Measurements from ENCODE around the gene JAG1. TPM values are rescaled to one million over a fixed set of nuclear protein-coding genes. Genes with fewer than 3 reads are reported as not detected.

The JAG1 gene
- total RNA-seq, 2 donors from 2014 or later = 41.2 to 55.7 TPM

GRCh38 chr20:10659651-10660601 is 13.9 kb downstream of the JAG1 start:
- DNase-seq = peak in 1 of 4 donors; percentile 23
- no peaks in the 10 kb centered on the region for H3K9me3 ChIP-seq
- 50 to 52% methylated on average over 9 to 12 of the region's 12 CpGs for WGBS, 2 donors
- no peaks in the 10 kb centered on the region for H3K27me3 ChIP-seq
- peaks cover 95% of the 10 kb centered on the region for H3K4me1 ChIP-seq
- intact Hi-C loops (cut with DNase I) = loop anchor here (10.0 kb wide), 1 partner anchor 615 kb away; no protein-coding TSS in a partner anchor
- no peak for TF ChIP-seq POLR2A (IDR thresholded peaks at IDR 0.05)
- TF ChIP-seq CTCF (IDR thresholded peaks at IDR 0.05) = no peak
- H3K36me3 ChIP-seq (replicated peaks in 1 of 2; ENCODE audit: insufficient read depth in 1 of 2, low read depth in 2 of 2) = peaks cover 0 to 3% of the 10 kb centered on the region in 2 donors
- H3K4me3 ChIP-seq = no peak overlapping the region
- peak; percentile 10 for ATAC-seq
- peak overlapping the region in 3 of 4 donors; percentile 35 to 73 (median 63) for H3K27ac ChIP-seq

GRCh38 chr20:10658876-10659632 is 14.7 kb downstream of the JAG1 start:
- 20 to 21% methylated on average over 5 of the region's 5 CpGs for WGBS, 2 donors
- TF ChIP-seq CTCF (IDR thresholded peaks at IDR 0.05) (no peak), POLR2A (IDR thresholded peaks at IDR 0.05) (no peak)
- DNase-seq (no peak), ATAC-seq (no peak)
- Histone ChIP-seq H3K4me1 (peaks cover 95% of the 10 kb centered on the region), H3K27ac (peak overlapping the region in 3 of 4 donors; percentile 39 to 73 (median 63)), H3K27me3 (no peaks in the 10 kb centered on the region), H3K9me3 (no peaks in the 10 kb centered on the region), H3K36me3 (replicated peaks in 1 of 2; ENCODE audit: insufficient read depth in 1 of 2, low read depth in 2 of 2) (peaks cover 0 to 3% of the 10 kb centered on the region in 2 donors), H3K4me3 (no peak overlapping the region)
- intact Hi-C loops (cut with DNase I) = no loop called here

GRCh38 chr20:10658051-10658823 is 15.6 kb downstream of the JAG1 start:
- DNase-seq (peak; percentile 65 to 86 (median 78)), ATAC-seq (peak; percentile 48)
- Histone ChIP-seq H3K27me3 (no peaks in the 10 kb centered on the region), H3K9me3 (no peaks in the 10 kb centered on the region), H3K36me3 (replicated peaks in 1 of 2; ENCODE audit: insufficient read depth in 1 of 2, low read depth in 2 of 2) (peaks cover 0 to 3% of the 10 kb centered on the region in 2 donors), H3K27ac (peak overlapping the region; percentile 21 to 73 (median 51)), H3K4me1 (peaks cover 95% of the 10 kb centered on the region), H3K4me3 (no peak overlapping the region)
- intact Hi-C loops (cut with DNase I) = no loop called here
- TF ChIP-seq CTCF (IDR thresholded peaks at IDR 0.05) = no peak
- no peak for TF ChIP-seq POLR2A (IDR thresholded peaks at IDR 0.05)
- WGBS, 2 donors = 62 to 71% methylated on average over 11 to 13 of the region's 13 CpGs

GRCh38 chr20:10657453-10657852 is 16.3 kb downstream of the JAG1 start:
- intact Hi-C loops (cut with DNase I) = no loop called here
- ATAC-seq = no peak
- TF ChIP-seq CTCF (IDR thresholded peaks at IDR 0.05) (no peak), POLR2A (IDR thresholded peaks at IDR 0.05) (no peak)
- DNase-seq = no peak
- H3K36me3 ChIP-seq (replicated peaks in 1 of 2; ENCODE audit: insufficient read depth in 1 of 2, low read depth in 2 of 2) = peaks cover 0 to 3% of the 10 kb centered on the region in 2 donors
- H3K4me1 ChIP-seq = peaks cover 95% of the 10 kb centered on the region
- no peaks in the 10 kb centered on the region for H3K9me3 ChIP-seq
- no peaks in the 10 kb centered on the region for H3K27me3 ChIP-seq
- WGBS, 2 donors = 77 to 78% methylated on average over 1 of the region's 1 CpG
- H3K27ac ChIP-seq = peak overlapping the region; percentile 21 to 73 (median 51)
- H3K4me3 ChIP-seq = no peak overlapping the region
